GM23248 (cell line): ENCODE data around the gene TMED7. TPM values are rescaled to one million over a fixed set of nuclear protein-coding genes. Genes with fewer than 3 reads are reported as not detected.
A peak's percentile ranks its signal among the peaks of the same experiment; 100 is the strongest.

Source experiments
- DNase-seq: peaks from one replicate; pipeline ENCODE4 v3.0.0-alpha.2; 2015
- H2AFZ ChIP-seq: fragments of 200-600 bp; sonication (generic); 2 replicates; pipeline ENCODE4 v1.6.1; 2016; ENCODE audit warnings: antibody characterized with exemption
- H3F3A ChIP-seq: fragments of 200-600 bp; sonication (generic); 2 replicates; pipeline ENCODE4 v1.6.1; 2016; ENCODE audit warnings: mild to moderate bottlenecking, antibody characterized with exemption, mixed run types; ENCODE audit not compliant: insufficient read depth
- H3K27ac ChIP-seq: fragments of 200-600 bp; sonication (generic); 2 replicates; pipeline ENCODE4 v1.5.1; 2016; ENCODE audit warnings: mild to moderate bottlenecking
- H3K27me3 ChIP-seq: fragments of 200-600 bp; sonication (generic); replicated peaks from 2 replicates; pipeline ENCODE4 v1.6.1; 2016; ENCODE audit warnings: mild to moderate bottlenecking; ENCODE audit not compliant: insufficient read depth
- H3K36me3 ChIP-seq: fragments of 200-600 bp; sonication (generic); 2 replicates; pipeline ENCODE4 v1.6.1; 2016; ENCODE audit warnings: low read depth, mild to moderate bottlenecking
- H3K4me1 ChIP-seq: fragments of 200-600 bp; sonication (generic); 2 replicates; pipeline ENCODE4 v1.6.1; 2016; ENCODE audit warnings: mild to moderate bottlenecking; ENCODE audit not compliant: insufficient read depth
- H3K4me2 ChIP-seq: fragments of 200-600 bp; sonication (generic); one replicate; pipeline ENCODE4 v1.6.1; 2016; ENCODE audit warnings: mild to moderate bottlenecking; ENCODE audit not compliant: unreplicated experiment
- H3K4me3 ChIP-seq: fragments of 200-600 bp; sonication (generic); 2 replicates; pipeline ENCODE4 v1.5.1; 2016; ENCODE audit warnings: mild to moderate bottlenecking
- H3K79me2 ChIP-seq: fragments of 200-600 bp; sonication (generic); 2 replicates; pipeline ENCODE4 v1.6.1; 2016; ENCODE audit warnings: mild to moderate bottlenecking; ENCODE audit not compliant: insufficient read depth
- H3K9ac ChIP-seq: fragments of 200-600 bp; sonication (generic); 2 replicates; pipeline ENCODE4 v1.6.1; 2016; ENCODE audit warnings: mild to moderate bottlenecking
- H3K9me2 ChIP-seq: fragments of 200-600 bp; sonication (generic); 2 replicates; pipeline ENCODE4 v1.6.1; 2016; ENCODE audit warnings: mixed run types, mild to moderate bottlenecking, moderate library complexity; ENCODE audit not compliant: insufficient read depth
- H3K9me3 ChIP-seq: fragments of 200-600 bp; sonication (generic); one replicate; pipeline ENCODE4 v1.6.1; 2017; ENCODE audit warnings: low read depth
- H4K20me1 ChIP-seq: fragments of 200-600 bp; sonication (generic); 2 replicates; pipeline ENCODE4 v1.6.0; 2016; ENCODE audit not compliant: insufficient read depth
- EZH2 ChIP-seq: fragments of 200-600 bp; sonication (generic); IDR thresholded peaks from 2 replicates; pipeline ENCODE4 v1.6.1; 2018; ENCODE audit warnings: antibody characterized with exemption, mild to moderate bottlenecking; ENCODE audit not compliant: insufficient read depth, poor library complexity, severe bottlenecking
- EZH2phosphoT487 ChIP-seq: fragments of 200-600 bp; sonication (generic); IDR thresholded peaks from 2 replicates; pipeline ENCODE4 v1.6.1; 2018; ENCODE audit warnings: antibody characterized with exemption, moderate library complexity, mild to moderate bottlenecking, low read depth; ENCODE audit not compliant: insufficient read depth
- WGBS, 2 experiments: methylation state at CpG; one replicate each; pipeline ENCODE4 v1.1.6; 2015 to 2017; ENCODE audit warnings: low lambda C conversion rate in 2 of 2, low coverage in 1 of 2; ENCODE audit errors: missing lambda C conversion rate in 2 of 2; 5-methylcytosine and 5-hydroxymethylcytosine counted together
- in situ Hi-C: fragments of 300-500 bp; cut with MboI; formaldehyde crosslinking; loops from 2 replicates; pipeline ENCODE4 v1.15.0; 2020
- polyA plus RNA-seq: library from polyadenylated mRNA; unstranded; fragments of >200 nt; fragmentation: Nextera tagmentation; extraction: Ambion mirVana; gene quantifications from 2 replicates; pipeline ENCODE4 v1.2.1, GENCODE V29; 2016
- total RNA-seq: library from RNA; depleted of rRNA; stranded (reverse); fragments of >200 nt; shearing (Covaris generic); gene quantifications from 2 replicates; pipeline ENCODE4 v1.2.3, GENCODE V29; 2014

The TMED7 gene
- total and polyA plus RNA-seq, 2 experiments from 2014 or later: 97.7 to 163 TPM

- no peaks in the 10 kb centered on the region for H3K9me2 ChIP-seq
- no peak overlapping the region for H2AFZ ChIP-seq
- H3K27me3 ChIP-seq: no peaks in the 10 kb centered on the region
- H3K9me3 ChIP-seq: no peaks in the 10 kb centered on the region
- H3K79me2 ChIP-seq: peaks cover 99% of the 10 kb centered on the region
- no peak for DNase-seq
- peaks cover 46% of the 10 kb centered on the region for H3K36me3 ChIP-seq
- H4K20me1 ChIP-seq: no peaks in the 10 kb centered on the region
- in situ Hi-C loops: no loop called here
- H3K9ac ChIP-seq: no peak overlapping the region
- H3F3A ChIP-seq: peaks cover 1% of the 10 kb centered on the region; the same call in 1 of the 2 replicates
- peaks cover 2% of the 10 kb centered on the region; the same call in 1 of the 2 replicates for H3K4me1 ChIP-seq
- no peak overlapping the region for H3K4me3 ChIP-seq
- H3K4me2 ChIP-seq: no peak overlapping the region
- H3K27ac ChIP-seq: no peak overlapping the region
- 98 to 99% methylated on average over 5 of the region's 5 CpGs for WGBS, 2 experiments
- TF ChIP-seq EZH2: no peak
- TF ChIP-seq EZH2phosphoT487: no peak
Observed at GRCh38 chr5:115611873-115612272, 14.0 kb downstream of the TMED7 start.

GRCh38 chr5:115607935-115608334 lies 17.9 kb downstream of the TMED7 start:
- no peaks in the 10 kb centered on the region for H3K9me3 ChIP-seq
- peaks cover under 1% of the 10 kb centered on the region; the same call in 1 of the 2 replicates for H3K4me1 ChIP-seq
- no peaks in the 10 kb centered on the region; the same call in 1 of the 2 replicates for H4K20me1 ChIP-seq
- no peak overlapping the region for H3K9ac ChIP-seq
- H3K27ac ChIP-seq: no peak overlapping the region
- TF ChIP-seq EZH2phosphoT487 (no peak), EZH2 (no peak)
- no peak overlapping the region for H2AFZ ChIP-seq
- peaks cover 9% of the 10 kb centered on the region for H3K36me3 ChIP-seq
- peaks cover 26% of the 10 kb centered on the region for H3F3A ChIP-seq
- WGBS, 2 experiments: 95 to 98% methylated on average over 2 of the region's 2 CpGs
- in situ Hi-C loops: no loop called here
- DNase-seq: no peak
- no peak overlapping the region for H3K4me2 ChIP-seq
- no peaks in the 10 kb centered on the region for H3K9me2 ChIP-seq
- H3K4me3 ChIP-seq: no peak overlapping the region
- H3K27me3 ChIP-seq: no peaks in the 10 kb centered on the region
- peaks cover 95% of the 10 kb centered on the region for H3K79me2 ChIP-seq

- in situ Hi-C loops: no loop called here
Observed at GRCh38 chr5:115605436-115605835, 20.4 kb downstream of the TMED7 start.

GRCh38 chr5:115602591-115603125 lies 23.2 kb downstream of the TMED7 start:
- TF ChIP-seq EZH2 (no peak), EZH2phosphoT487 (no peak)
- peak overlapping the region; percentile 84 for H3K27ac ChIP-seq
- in situ Hi-C loops: no loop called here
- no peaks in the 10 kb centered on the region for H3K36me3 ChIP-seq
- H3K9ac ChIP-seq: peak overlapping the region; percentile 97
- peaks cover 44% of the 10 kb centered on the region for H3F3A ChIP-seq
- peak overlapping the region; percentile 88 for H3K4me3 ChIP-seq
- peaks cover 85% of the 10 kb centered on the region for H3K79me2 ChIP-seq
- no peaks in the 10 kb centered on the region; the same call in 1 of the 2 replicates for H4K20me1 ChIP-seq
- H2AFZ ChIP-seq: peak overlapping the region; percentile 80
- DNase-seq: no peak
- no peaks in the 10 kb centered on the region for H3K9me3 ChIP-seq
- H3K4me2 ChIP-seq: peak overlapping the region; percentile 95
- no peaks in the 10 kb centered on the region for H3K27me3 ChIP-seq
- 15 to 19% methylated on average over 11 of the region's 11 CpGs for WGBS, 2 experiments
- H3K4me1 ChIP-seq: peaks cover 26% of the 10 kb centered on the region
- no peaks in the 10 kb centered on the region for H3K9me2 ChIP-seq

More at GRCh38 chr5:115605436-115605835, 20.4 kb downstream of the TMED7 start:
- H3K9me2 ChIP-seq: no peaks in the 10 kb centered on the region
- no peak overlapping the region for H3K4me2 ChIP-seq
- H3K27me3 ChIP-seq: no peaks in the 10 kb centered on the region
- 94 to 97% methylated on average over 3 of the region's 3 CpGs for WGBS, 2 experiments
- no peak for DNase-seq
- H3K9ac ChIP-seq: no peak overlapping the region
- H3F3A ChIP-seq: peaks cover 35% of the 10 kb centered on the region
- no peaks in the 10 kb centered on the region for H3K36me3 ChIP-seq
- H2AFZ ChIP-seq: no peak overlapping the region
- H3K4me1 ChIP-seq: peaks cover 11% of the 10 kb centered on the region
- H3K9me3 ChIP-seq: no peaks in the 10 kb centered on the region
- H3K79me2 ChIP-seq: peaks cover 85% of the 10 kb centered on the region
- no peak overlapping the region for H3K4me3 ChIP-seq
- H3K27ac ChIP-seq: no peak overlapping the region
- no peaks in the 10 kb centered on the region; the same call in 1 of the 2 replicates for H4K20me1 ChIP-seq
- no peak for TF ChIP-seq EZH2
- no peak for TF ChIP-seq EZH2phosphoT487
